H1 (cell line): Measurements from ENCODE around the gene SERGEF. TPM values are rescaled to one million over a fixed set of nuclear protein-coding genes. Genes with fewer than 3 reads are reported as not detected.
A peak's percentile ranks its signal among the peaks of the same experiment; 100 is the strongest.

ENCODE experiments used
- CTCF ChIA-PET: fragments of 300-600 bp; sonication (Branson Sonifier 250); formaldehyde crosslinking; loops from one replicate; lab custom pipeline; 2021; ENCODE audit not compliant: partially characterized antibody; lab: Charles Lee
- POLR2A ChIA-PET: fragments of 300-600 bp; sonication (Branson Sonifier 250); formaldehyde crosslinking; loops from one replicate; lab custom pipeline; 2021; ENCODE audit warnings: inconsistent platforms; ENCODE audit not compliant: partially characterized antibody; lab: Charles Lee
- DNase-seq, 2 experiments: peaks; one replicate each; pipeline versions ENCODE4 v3.0.0 to v3.0.0-alpha.2; 2010 to 2022; ENCODE audit warnings: low spot score in 2 of 2, low read depth in 1 of 2, mixed read lengths in 1 of 2
- FAIRE-seq: peaks from 2 replicates; lab custom pipeline; 2011; peaks lifted over from hg19 to GRCh38; lab: Jason Lieb, UNC
- H2AFZ ChIP-seq: 2 replicates; pipeline ENCODE4 v1.8.1; 2012; ENCODE audit warnings: low read length, inconsistent platforms
- H2AK5ac ChIP-seq: 2 replicates; pipeline ENCODE4 v1.6.1; 2013; ENCODE audit warnings: low read depth, low read length
- H2BK120ac ChIP-seq: replicated peaks from 2 replicates; pipeline ENCODE3; 2013; ENCODE audit warnings: low read depth, low read length, inconsistent platforms
- H2BK12ac ChIP-seq: 2 replicates; pipeline ENCODE4 v1.6.1; 2013; ENCODE audit warnings: low read depth, low read length
- H2BK15ac ChIP-seq: 2 replicates; pipeline ENCODE4 v1.6.1; 2013; ENCODE audit warnings: low read length
- H2BK20ac ChIP-seq: 2 replicates; pipeline ENCODE4 v1.6.1; 2013; ENCODE audit warnings: low read length
- H2BK5ac ChIP-seq: 2 replicates; pipeline ENCODE4 v1.6.1; 2013; ENCODE audit warnings: low read depth, low read length
- H3K14ac ChIP-seq: 2 replicates; pipeline ENCODE4 v1.6.1; 2013; ENCODE audit warnings: inconsistent platforms; ENCODE audit not compliant: insufficient read length
- H3K18ac ChIP-seq: 2 replicates; pipeline ENCODE4 v1.6.1; 2013; ENCODE audit warnings: low read length; ENCODE audit errors: extremely low read depth
- H3K23ac ChIP-seq: 2 replicates; pipeline ENCODE4 v1.6.1; 2013; ENCODE audit warnings: inconsistent platforms; ENCODE audit not compliant: insufficient read length
- H3K23me2 ChIP-seq: 2 replicates; pipeline ENCODE4 v1.6.1; 2013; ENCODE audit warnings: low read depth, low read length
- H3K27ac ChIP-seq: 2 replicates; pipeline ENCODE4 v1.6.1; 2011; ENCODE audit warnings: low read depth, low read length, inconsistent platforms
- H3K27me3 ChIP-seq, 4 experiments: replicated peaks in 1 of 4; 1 replicate in 1 of 4; 2 replicates in 3 of 4; pipeline versions ENCODE4 v1.6.1 to v1.8.1; 2011 to 2013; ENCODE audit warnings: low read length in 3 of 4, mild to moderate bottlenecking in 3 of 4, inconsistent platforms in 2 of 4, mixed read lengths in 2 of 4, moderate library complexity in 1 of 4; ENCODE audit not compliant: control insufficient read depth in 3 of 4, insufficient read depth in 3 of 4; ENCODE audit errors: extremely low read depth in 1 of 4
- H3K36me3 ChIP-seq, 4 experiments: 2 replicates each; pipeline versions ENCODE4 v1.6.1 to v1.8.1; 2011 to 2013; ENCODE audit warnings: mild to moderate bottlenecking in 4 of 4, low read length in 3 of 4, moderate library complexity in 2 of 4, control low read depth in 1 of 4, inconsistent platforms in 1 of 4; ENCODE audit not compliant: insufficient read depth in 4 of 4, control insufficient read depth in 2 of 4
- H3K4ac ChIP-seq: replicated peaks from 2 replicates; pipeline ENCODE3; 2013; ENCODE audit warnings: low read length, low read depth, mixed read lengths, inconsistent platforms; ENCODE audit not compliant: insufficient read length
- H3K4me1 ChIP-seq, 4 experiments: replicated peaks in 1 of 4; 1 replicate in 1 of 4; 2 replicates in 3 of 4; pipeline versions ENCODE4 v1.6.1 to v1.8.1; 2011 to 2013; ENCODE audit warnings: low read length in 3 of 4, inconsistent platforms in 2 of 4, mixed read lengths in 1 of 4; ENCODE audit not compliant: insufficient read depth in 4 of 4, control insufficient read depth in 3 of 4
- H3K4me2 ChIP-seq, 2 experiments: 2 replicates each; pipeline versions ENCODE4 v1.6.1 to v1.8.1; 2011 to 2013; ENCODE audit warnings: low read depth in 2 of 2, low read length in 2 of 2, control low read depth in 1 of 2, inconsistent platforms in 1 of 2, mild to moderate bottlenecking in 1 of 2; ENCODE audit not compliant: insufficient read depth in 1 of 2
- H3K4me3 ChIP-seq, 4 experiments: fragments of 200-600, 300-600 bp in 1 of 4; sonication (generic), shearing (Covaris generic), sonication (Bioruptor Twin) in 1 of 4; 2 replicates each; pipeline versions ENCODE4 v1.5.1 to v1.8.1; 2011 to 2016; ENCODE audit warnings: low read length in 4 of 4, low read depth in 3 of 4, control low read depth in 2 of 4, inconsistent platforms in 2 of 4, mild to moderate bottlenecking in 2 of 4, mixed read lengths in 1 of 4, moderate library complexity in 1 of 4; ENCODE audit not compliant: insufficient read depth in 2 of 4; ENCODE audit errors: extremely low read depth in 1 of 4
- H3K56ac ChIP-seq: replicated peaks from 2 replicates; pipeline ENCODE3; 2013; ENCODE audit warnings: low read depth, mild to moderate bottlenecking, mixed read lengths, low read length, inconsistent platforms; ENCODE audit not compliant: insufficient read length
- H3K79me1 ChIP-seq: 2 replicates; pipeline ENCODE4 v1.6.1; 2013; ENCODE audit warnings: low read depth, low read length, control low read depth
- H3K79me2 ChIP-seq, 2 experiments: 2 replicates each; pipeline versions ENCODE4 v1.6.1 to v1.8.1; 2012 to 2013; ENCODE audit warnings: low read length in 2 of 2, mild to moderate bottlenecking in 2 of 2, inconsistent platforms in 1 of 2; ENCODE audit not compliant: insufficient read depth in 2 of 2, control insufficient read depth in 1 of 2
- H3K9ac ChIP-seq, 4 experiments: replicated peaks in 1 of 4; 1 replicate in 1 of 4; 2 replicates in 3 of 4; pipeline versions ENCODE4 v1.6.1 to v1.8.1; 2011 to 2013; ENCODE audit warnings: low read depth in 3 of 4, low read length in 3 of 4, control low read depth in 2 of 4, mild to moderate bottlenecking in 2 of 4, moderate library complexity in 2 of 4, inconsistent platforms in 1 of 4; ENCODE audit errors: extremely low read depth in 1 of 4
- H3K9me3 ChIP-seq, 2 experiments: 2 replicates each; pipeline versions ENCODE4 v1.6.1 to v1.8.1; 2012 to 2013; ENCODE audit warnings: mild to moderate bottlenecking in 2 of 2, moderate library complexity in 2 of 2, control low read depth in 1 of 2, inconsistent platforms in 1 of 2, low read depth in 1 of 2, low read length in 1 of 2, mixed read lengths in 1 of 2; ENCODE audit not compliant: insufficient read depth in 2 of 2
- H4K20me1 ChIP-seq, 2 experiments: replicated peaks in 1 of 2; 2 replicates each; pipeline versions ENCODE3 to v1.8.1; 2011 to 2013; ENCODE audit warnings: inconsistent platforms in 2 of 2, low read length in 2 of 2, mild to moderate bottlenecking in 1 of 2; ENCODE audit not compliant: insufficient read depth in 2 of 2, control insufficient read depth in 1 of 2
- H4K5ac ChIP-seq: 2 replicates; pipeline ENCODE4 v1.6.1; 2013; ENCODE audit warnings: low read length, low read depth, mixed read lengths, inconsistent platforms; ENCODE audit not compliant: insufficient read length
- H4K8ac ChIP-seq: 2 replicates; pipeline ENCODE4 v1.8.0; 2013; ENCODE audit warnings: mild to moderate bottlenecking, moderate library complexity, low read length, inconsistent platforms; ENCODE audit not compliant: insufficient read depth; ENCODE audit errors: extremely low read depth
- H4K91ac ChIP-seq: replicated peaks from 2 replicates; pipeline ENCODE3; 2013; ENCODE audit warnings: low read length, mixed read lengths, inconsistent platforms; ENCODE audit not compliant: insufficient read length
- ATF2 ChIP-seq: IDR thresholded peaks from 2 replicates; pipeline ENCODE4 v1.6.1; 2012; ENCODE audit warnings: low read length, inconsistent platforms
- EP300 ChIP-seq, 2 experiments: IDR thresholded peaks; 1 replicate in 1 of 2; 2 replicates in 1 of 2; pipeline ENCODE4 v1.6.1; 2011 to 2012; ENCODE audit warnings: low read depth in 2 of 2, low read length in 2 of 2, mild to moderate bottlenecking in 2 of 2, borderline replicate concordance in 1 of 2, inconsistent platforms in 1 of 2, moderate library complexity in 1 of 2
- POLR2AphosphoS5 ChIP-seq: IDR thresholded peaks from 2 replicates; pipeline ENCODE4 v1.6.1; 2011; ENCODE audit warnings: low read depth, low read length
- SP2 ChIP-seq: IDR thresholded peaks from 2 replicates; pipeline ENCODE4 v1.6.1; 2012; ENCODE audit warnings: mild to moderate bottlenecking, low read length, inconsistent platforms
- TAF1 ChIP-seq: IDR thresholded peaks from 2 replicates; pipeline ENCODE4 v1.6.1; 2011; ENCODE audit warnings: mild to moderate bottlenecking, low read depth, low read length
- WGBS, 2 experiments: shearing (Covaris generic) in 1 of 2; methylation state at CpG; one replicate each; pipeline versions ENCODE4 v1.1.6 to v1.1.7; 2013 to 2015; ENCODE audit warnings: low lambda C conversion rate in 2 of 2, mixed read lengths in 2 of 2, inconsistent platforms in 1 of 2, low coverage in 1 of 2, missing lambda C conversion rate in 1 of 2; ENCODE audit not compliant: insufficient replicate concordance in 2 of 2, insufficient coverage in 1 of 2, insufficient read length in 1 of 2; ENCODE audit errors: extremely low coverage in 1 of 2, missing lambda C conversion rate in 1 of 2; 5-methylcytosine and 5-hydroxymethylcytosine counted together
- polyA plus RNA-seq, 7 experiments: library from polyadenylated mRNA; depleted of rRNA in 3 of 7; stranded (reverse) in 5 of 7; unstranded in 2 of 7; fragments of >200 nt in 5 of 7; fragments of 200-250 nt in 2 of 7; gene quantifications; 1 replicate in 5 of 7; 2 replicates in 1 of 7; 4 replicates in 1 of 7; pipeline versions ENCODE4 v1.2.1 to v1.2.3, GENCODE V29; 2011 to 2013; ENCODE audit warnings: missing spikeins in 2 of 7, mixed read lengths in 2 of 7
- total RNA-seq: library from RNA; stranded (reverse); fragmentation: NEBNext Ultra II Directional; extraction: Animal tissue kit (Norgen Biotek cat#: 25700); gene quantifications from 2 replicates; pipeline ENCODE4 v1.2.1, GENCODE V29; 2021

Gene SERGEF
- total and polyA plus RNA-seq, 2 of the 8 experiments (the other 6 are each of a cell fraction or from before 2014, with no cell fraction given), result 16.6 to 28.8 TPM

- TF ChIP-seq ATF2 (no peak), SP2 (no peak), POLR2AphosphoS5 (no peak), TAF1 (no peak), EP300 (IDR thresholded peaks at IDR 0.05; ENCODE audit: borderline replicate concordance in 1 of 2, low read depth in 2 of 2, low read length in 2 of 2) (no peak)
- TF ChIP-seq, all 59 proteins: peak for 0
- Histone ChIP-seq H3K56ac (no peak overlapping the region), H3K14ac (no peak overlapping the region), H2BK5ac (no peak overlapping the region), H3K4me2 (no peak overlapping the region), H3K4me1 (no peaks in the 10 kb centered on the region; a peak in 1 of 7 replicates), H2BK120ac (no peak overlapping the region), H3K23ac (no peak overlapping the region), H3K79me2 (no peaks in the 10 kb centered on the region), H3K9ac (peak overlapping the region in 1 of 4 experiments; percentile 34; a peak in 1 of 7 replicates), H2BK20ac (no peak overlapping the region), H4K91ac (no peak overlapping the region), H3K27ac (no peak overlapping the region), H4K20me1 (peaks cover 0 to 4% of the 10 kb centered on the region in 2 experiments), H3K18ac (no peak overlapping the region), H2AFZ (no peak overlapping the region), H2BK12ac (no peak overlapping the region), H3K27me3 (no peaks in the 10 kb centered on the region), H3K23me2 (no peaks in the 10 kb centered on the region), H3K4ac (no peak overlapping the region), H3K4me3 (no peak overlapping the region), H3K79me1 (no peaks in the 10 kb centered on the region), H2BK15ac (no peak overlapping the region), H4K8ac (no peak overlapping the region), H3K36me3 (no peaks in the 10 kb centered on the region), H3K9me3 (no peaks in the 10 kb centered on the region), H4K5ac (no peak overlapping the region), H2AK5ac (no peak overlapping the region)
- CTCF ChIA-PET, result interaction anchor here (0.7 to 6.2 kb wide), 10 partner anchors 11 to 138 kb away, joined by 3 to 90 read pairs (median 4); no protein-coding TSS in a partner anchor
- FAIRE-seq (no peak), DNase-seq (no peak)
- 82% methylated on average over 1 of the region's 1 CpG; no CpG with 5 or more reads in 1 of the 2 experiments for WGBS, 2 experiments
- POLR2A ChIA-PET, result no interaction called here
Measured at GRCh38 chr11:17852246-17852645, 160.6 kb downstream of the SERGEF start.
